Activated CD8-positive, alpha-beta memory T cell treated with anti-CD3 and anti-CD28 coated beads, Interleukin-2, amount 50 U/mL, for 24 hours (primary cell): ENCODE data around the gene NMUR1.

Experiments
- DNase-seq: peaks from one replicate; pipeline ENCODE4 v3.0.0-alpha.2; 2020; ENCODE audit errors: extremely low read depth

Gene NMUR1

DNA sequence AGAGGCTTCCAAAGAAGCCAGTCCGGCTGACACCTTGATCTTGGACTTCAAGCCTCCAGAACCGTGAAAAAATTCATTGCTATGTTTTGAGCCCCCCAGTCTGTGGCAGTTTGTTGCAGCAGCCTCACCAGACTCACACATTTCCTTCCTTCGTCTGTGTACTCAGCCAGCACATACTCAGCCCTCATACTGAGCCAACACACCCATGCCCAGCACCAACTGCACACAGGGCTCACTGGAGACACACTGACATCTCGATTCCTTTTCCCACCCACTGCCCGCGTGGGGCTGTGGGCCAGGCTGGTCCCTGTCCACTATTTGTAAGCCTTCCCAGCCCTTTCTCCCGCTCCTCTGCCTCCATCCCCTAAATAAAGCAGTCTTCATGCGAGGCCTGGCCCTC is 24.1 kb upstream of the NMUR1 start:
- DNase-seq = no peak

DNA sequence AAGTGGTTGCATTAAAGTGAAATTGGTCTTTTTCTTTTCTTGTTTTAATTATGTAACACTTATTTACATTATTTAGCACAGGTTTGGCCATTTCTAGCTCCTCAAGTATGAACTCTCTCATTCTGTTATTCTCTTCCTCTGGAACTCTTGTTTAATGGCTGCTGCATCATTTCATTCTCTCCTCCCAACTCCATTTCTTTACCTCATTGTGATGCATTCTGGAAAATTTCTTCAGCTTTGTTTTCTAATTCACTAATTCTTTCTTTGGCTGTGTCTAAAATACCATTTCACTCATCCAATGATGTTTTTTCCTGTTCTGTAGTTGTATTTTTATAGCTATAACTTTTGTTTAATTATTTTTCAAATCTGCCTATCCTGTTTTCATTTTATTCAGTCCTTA is 22.5 kb upstream of the NMUR1 start:
- DNase-seq = no peak

DNA sequence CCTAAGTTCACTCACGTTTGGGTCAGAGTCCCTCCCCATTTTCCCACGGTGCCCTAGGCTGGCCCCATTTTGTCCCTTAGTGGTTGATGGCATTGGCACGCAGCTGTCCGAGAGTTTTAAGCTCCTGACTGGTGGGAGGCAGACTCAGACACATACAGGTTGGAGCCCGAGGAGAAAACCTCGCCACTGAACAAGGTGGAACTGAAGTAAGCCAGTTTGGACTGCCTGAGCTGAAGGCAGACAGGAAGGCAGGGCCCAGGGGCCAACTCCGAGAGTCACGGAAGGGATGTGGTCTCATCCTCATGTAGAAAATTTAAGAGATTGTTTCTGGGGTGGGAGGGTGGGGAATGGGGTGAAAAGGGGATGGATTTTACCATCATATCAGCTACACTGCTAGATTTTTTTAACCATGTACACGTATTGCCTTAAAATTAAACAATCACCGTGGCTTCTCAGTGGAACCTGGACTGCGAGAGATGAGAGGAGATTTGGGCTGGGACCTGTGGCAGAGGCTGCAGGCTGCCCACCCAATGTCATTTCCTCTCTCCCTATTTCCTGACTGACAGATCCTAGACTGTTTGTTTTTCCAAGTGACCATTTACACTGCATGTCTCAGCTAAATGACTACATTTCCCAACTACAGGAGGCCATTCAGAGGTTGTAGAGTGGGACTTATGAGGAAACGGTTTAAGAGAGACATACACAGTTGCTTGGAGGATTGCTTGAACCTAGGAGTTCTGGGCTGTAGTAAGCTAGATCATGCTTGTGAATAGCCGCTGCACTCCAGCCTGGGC is 19.4 kb upstream of the NMUR1 start:
- DNase-seq = no peak

DNA sequence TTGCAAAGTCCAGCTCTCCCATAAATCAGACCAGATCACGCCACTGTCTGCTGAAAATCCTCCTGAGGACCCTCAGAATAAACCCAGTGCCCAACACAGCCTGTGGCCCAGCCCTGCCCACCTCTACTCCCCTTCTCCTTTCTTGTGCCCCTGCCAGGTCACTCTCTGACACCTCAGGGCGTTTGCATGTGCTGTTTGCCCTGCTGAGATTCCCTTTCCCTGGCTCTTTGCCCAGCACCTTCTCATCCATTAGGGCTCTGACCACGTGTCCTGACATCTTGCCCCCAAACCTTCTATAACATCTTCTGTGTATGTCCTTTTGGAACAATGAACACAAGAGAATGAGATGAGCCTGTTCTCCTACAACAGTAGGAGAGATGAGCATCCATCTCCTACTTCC is 18.5 kb upstream of the NMUR1 start:
- no peak for DNase-seq

DNA sequence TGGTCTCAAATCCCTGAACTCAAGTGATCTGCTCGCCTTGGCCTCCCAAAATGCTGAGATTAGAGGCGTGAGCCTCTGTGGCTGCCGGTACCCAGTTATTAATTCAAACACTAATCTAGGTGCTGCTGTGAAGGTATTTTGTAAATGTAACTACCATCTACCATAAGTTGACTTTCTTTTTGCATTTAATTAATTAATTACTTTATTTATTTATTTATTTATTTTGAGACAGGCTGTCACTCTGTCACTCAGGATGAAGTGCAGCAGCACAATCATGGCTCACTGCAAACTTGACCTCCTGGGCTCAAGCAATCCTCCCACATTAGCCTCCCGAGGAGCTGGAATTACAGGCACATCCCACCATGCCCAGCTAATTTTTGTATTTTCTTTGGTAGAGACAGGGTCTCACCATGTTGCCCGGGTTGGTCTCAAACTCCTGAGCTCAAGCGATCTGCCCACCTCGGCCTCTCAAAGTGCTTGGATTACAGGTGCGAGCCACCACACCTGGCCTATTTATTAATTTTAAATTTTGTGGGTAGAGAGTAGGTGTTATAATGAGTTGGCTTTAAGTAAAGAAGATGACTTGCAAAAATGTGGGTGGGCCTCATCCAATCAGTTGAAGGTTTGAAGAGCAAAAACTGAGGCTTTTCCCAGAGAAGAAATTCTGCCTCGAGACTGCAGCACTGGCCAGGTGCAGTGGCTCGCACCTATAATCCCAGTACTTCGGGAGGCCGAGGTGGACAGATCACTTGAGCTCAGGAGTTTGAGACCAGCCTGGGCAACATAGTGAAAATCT is 17.3 kb upstream of the NMUR1 start:
- no peak for DNase-seq

DNA sequence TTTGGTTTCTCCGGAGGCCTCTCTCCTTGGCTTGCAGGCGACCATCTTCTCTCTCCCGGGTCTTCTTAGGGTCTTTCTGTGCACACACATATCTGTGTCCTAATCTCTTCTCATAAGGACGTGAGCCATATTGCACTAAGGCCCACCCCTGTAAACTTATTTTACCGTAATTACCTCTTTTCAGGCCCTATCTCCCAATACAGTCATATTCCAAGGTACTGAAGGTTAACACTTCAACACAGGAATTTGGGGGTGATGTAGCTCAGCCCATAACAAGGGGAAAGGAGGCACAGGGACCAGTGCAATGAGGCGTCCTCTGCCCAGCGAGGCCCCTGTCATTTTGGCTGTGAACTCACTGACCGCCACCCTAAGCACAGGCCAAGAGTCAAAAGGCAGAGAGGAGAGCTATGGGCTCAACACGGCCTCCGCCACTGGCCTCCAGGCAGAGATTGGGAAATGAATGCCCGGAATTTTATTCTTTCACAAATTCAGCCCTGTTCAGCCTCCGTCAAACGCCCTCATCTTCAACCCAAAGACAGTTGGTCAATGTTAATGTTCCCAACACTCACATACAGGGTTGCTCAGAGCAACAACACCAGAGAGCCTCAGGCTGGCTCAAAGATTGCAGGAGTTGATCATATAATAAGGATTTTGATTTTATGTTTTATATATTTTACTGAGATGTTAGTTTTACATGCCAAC is 15.9 kb upstream of the NMUR1 start:
- DNase-seq = no peak

DNA sequence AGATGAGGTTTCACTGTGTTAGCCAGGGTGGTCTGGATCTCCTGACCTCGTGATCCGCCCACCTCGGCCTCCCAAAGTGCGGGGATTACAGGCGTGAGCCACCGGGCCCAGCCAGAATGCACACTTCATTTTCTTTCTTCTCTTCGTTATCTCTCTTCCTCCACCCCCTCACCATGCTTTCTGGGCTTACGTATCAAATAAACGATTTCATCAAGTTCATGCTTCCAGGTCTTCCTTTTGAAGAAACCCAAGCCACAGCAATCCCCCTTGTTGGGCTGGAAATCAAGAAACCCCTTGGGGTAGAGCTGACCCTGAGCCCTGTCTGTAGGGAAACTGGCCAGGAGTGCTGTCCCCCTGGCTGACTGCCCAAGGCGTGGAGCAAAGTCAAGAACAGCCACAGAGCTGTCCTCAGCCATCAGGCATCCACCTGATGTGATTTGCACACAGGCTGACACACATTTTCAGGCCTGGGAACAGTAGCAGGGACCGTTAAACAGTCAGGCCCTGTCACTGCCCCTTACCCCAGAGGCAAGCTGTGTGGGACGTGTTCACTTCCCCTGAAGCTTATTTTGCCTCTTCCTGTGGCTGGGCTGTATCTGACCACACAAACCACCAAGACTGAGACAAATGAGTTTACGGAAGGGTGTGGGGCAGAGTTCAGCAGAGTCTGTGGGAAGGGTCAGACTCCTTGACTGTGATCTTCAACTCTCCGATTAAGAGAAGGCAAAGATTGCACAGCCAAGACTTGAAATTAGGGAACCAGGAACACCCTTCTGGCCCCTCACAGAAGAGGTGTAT is 15.1 kb upstream of the NMUR1 start:
- no peak for DNase-seq

DNA sequence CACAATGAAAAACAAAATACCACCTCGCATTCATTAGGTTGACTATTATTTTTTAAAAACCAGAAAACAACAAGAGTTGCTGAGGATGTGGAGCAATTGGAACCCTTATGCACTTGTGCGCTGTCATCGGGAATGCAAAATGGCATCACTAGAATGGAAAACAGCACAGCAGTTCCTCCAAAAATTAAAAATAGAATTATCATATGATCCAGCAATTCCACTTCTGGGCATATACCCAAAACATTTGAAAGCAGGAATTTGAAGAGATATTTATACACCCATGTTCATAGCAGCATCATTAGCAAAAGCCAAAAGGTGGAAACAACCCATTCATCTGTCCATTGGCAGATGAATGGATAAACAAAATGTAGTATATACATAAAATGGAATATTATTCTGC is 11.9 kb upstream of the NMUR1 start:
- DNase-seq = no peak

DNA sequence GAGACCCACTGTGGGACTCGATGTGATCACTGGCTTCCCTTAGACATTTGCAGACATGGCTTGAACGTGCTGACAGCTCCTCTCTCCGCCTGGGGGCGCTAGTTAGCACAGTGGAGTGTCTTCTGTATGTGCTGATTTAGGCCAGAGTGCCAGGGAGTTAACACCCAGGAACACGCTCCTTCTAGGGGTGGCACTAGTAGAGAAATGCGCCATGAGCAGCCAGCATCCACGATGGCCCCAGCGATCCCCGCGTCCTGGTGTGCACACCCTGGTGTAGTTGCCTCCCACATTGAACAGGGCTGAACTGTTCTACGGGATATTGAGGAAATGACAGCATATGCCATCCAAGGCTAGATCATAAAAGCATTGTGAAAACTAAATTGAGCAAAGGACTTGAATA is 11.4 kb upstream of the NMUR1 start:
- DNase-seq = no peak

DNA sequence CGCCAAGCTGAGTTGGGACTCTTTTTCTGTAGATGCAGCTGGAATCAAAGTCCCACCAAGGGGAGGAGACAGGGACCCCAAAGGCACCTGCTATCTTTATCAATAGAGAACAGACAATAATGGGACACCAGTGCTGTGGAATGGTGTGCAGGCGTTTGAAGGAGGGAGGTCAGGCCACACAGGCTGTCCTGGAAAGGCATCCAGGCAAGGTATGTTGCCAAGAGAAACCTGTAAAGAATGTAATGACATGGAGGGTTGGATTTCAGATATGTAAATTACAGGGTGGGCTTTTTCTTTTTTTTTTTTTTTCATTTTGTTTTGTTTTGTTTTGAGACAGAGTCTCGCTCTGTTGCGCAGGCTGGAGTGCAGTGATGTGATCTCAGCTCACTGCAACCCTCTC is 9.7 kb upstream of the NMUR1 start:
- DNase-seq = no peak

DNA sequence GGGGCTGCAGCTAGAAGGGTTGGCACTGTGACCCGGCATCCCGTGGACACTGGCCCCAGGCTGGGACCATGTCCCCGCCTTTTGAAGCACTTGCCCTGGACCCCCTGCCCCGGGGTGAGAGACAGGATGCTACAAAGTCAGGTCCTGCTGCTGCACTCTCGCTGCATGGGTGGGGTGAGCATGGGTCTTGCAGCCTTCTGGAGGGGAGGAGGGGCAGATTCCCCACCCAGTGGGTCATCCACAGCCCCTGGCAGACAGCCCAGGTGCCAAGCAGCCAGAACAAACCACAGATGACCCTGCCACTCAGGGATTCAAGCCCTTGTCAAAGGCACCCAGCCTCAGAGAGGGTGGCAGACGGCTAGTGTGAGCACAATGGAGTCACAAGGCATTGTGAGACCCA is 5.7 kb upstream of the NMUR1 start:
- no peak for DNase-seq

DNA sequence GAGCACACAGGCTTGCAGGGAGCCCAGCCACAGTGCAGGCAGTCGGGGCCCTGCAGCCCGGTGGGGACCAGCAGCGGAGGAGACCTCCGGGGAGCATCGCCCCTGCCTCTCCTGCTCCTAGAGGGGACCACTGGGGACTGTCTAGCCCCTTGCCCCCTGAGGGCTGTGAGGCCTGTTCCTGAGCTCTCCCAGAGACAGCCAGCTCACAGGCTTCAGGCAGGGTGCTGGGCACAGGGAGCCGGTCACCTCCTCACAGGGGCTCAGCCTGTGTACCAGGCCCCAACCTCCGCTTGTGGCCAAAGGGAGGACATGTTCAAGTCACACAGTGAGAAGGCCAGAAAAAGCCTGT is 3.5 kb upstream of the NMUR1 start:
- no peak for DNase-seq

DNA sequence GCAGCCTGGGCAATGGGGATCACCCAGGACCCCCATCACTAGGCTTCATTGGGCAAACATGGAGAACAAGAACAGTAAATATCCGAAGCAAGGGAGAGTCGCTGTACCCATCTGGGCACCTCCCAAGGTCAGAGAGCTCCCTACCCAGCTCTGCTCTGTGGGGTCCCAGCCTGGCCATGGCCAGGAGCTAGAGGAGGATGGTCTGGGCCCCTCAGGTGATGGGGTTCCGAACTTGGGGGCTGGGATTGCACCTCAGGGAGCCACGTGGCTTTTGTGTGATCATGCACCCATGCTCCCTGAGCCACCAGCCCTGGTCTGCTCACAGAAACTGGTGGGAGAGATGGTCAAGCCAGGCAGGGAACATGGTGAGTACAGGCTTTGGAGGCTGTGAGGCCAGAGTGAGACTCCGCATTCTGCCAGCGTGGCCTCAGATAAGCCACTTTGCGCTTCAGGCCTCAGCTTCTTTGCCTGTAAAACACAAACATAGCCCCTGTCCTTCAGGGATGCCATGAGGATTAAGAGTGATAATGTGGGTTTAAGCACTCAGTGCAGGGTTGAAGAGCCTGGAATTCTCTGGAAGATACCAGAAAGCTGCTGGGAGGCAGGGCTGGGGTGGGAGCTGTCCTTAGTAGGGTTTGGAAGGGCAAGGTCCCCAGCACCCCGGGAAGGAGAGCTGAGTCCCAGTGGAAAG is 3.0 kb upstream of the NMUR1 start:
- no peak for DNase-seq

DNA sequence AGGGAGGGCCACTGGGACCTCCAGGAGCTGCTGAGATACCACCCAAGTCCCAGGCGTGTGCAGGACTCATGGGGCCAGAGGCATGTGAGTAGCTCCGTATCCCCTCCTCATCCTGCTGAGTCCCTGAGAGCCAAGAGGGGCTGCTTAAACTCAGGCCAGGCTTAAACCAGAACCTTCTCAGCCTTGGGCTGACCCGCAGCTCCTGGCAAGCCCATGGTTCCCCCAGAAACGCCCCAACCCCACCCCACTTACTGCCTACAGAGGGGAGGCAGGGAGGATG is 2.5 kb upstream of the NMUR1 start:
- no peak for DNase-seq

DNA sequence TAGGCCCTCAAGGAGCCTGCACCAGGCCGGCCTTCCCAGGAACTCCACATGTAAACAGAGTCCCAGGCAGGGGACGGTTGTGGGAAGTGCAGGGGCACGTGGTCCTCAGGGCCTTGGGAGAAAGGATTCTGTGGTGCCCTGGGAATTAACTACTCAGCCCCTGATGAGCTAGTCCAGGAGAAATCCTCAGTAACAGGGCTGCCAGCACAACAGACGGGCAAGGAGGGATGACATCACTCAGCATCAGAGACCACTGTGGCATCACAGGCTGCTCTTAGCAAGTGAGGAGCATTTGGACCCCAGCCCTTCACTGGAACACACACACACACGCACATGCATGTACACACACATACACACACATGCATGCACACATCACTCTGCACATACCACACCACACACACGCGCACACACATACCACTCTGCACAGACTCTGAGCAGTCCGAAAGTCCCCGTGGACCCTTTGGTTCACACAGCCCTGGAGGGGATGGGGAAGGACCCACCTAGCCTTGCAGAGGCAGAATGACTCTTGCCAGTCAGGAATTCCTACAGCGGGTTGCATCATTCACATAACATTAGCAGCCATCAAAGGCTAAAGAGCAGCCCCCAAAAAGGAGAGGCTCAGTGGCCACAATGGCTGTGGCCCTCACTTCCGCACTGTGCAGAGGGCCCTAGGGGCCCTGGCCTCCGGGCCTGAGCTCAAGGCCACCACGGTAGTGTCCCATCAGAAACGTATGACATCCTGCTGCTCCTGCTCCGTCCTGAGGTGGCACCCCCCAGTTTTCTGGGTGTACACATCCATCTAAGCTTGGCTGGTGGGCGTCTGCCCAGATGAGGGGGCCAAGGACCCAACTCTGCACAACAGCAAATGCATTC is 1.9 kb upstream of the NMUR1 start:
- no peak for DNase-seq

DNA sequence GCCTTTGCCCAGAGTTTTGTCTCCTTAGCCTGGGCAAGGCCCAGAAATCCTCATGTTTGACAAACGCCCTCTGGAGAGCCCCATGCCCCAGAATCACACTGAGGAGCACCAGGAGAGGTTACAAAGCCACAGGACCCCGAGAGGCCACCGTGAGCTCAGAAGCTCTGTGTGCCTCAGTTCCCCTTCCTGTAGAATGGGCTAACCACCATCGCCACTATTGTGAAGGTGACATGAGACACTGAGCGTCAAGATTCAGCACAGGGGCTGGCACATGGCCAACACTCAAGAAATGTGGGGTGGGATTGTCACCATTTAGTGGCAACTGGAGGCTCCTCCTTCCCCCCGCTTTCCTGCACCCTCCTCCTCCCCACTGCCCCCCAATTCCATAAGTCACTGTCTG is 1.2 kb upstream of the NMUR1 start:
- DNase-seq = no peak

DNA sequence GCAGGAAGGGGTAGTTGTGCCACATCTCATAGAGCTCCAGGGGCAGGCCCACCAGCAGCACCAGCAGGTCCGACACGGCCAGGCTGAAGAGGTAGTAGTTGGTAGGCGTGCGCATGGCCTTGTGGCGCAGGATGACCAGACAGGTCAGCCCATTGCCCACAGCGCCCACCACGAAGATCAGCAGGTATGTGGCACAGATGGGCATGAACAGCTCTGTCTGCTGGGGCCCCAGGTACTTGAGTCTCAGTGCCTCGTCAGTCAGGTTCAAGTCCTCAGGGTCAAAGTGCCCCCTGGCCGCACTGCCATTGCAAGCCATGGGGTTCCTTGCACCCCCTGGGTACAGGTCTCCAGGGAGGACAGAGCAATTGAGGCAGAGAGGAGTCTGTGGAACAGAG is 1.6 kb downstream of the NMUR1 start:
- DNase-seq = no peak

DNA sequence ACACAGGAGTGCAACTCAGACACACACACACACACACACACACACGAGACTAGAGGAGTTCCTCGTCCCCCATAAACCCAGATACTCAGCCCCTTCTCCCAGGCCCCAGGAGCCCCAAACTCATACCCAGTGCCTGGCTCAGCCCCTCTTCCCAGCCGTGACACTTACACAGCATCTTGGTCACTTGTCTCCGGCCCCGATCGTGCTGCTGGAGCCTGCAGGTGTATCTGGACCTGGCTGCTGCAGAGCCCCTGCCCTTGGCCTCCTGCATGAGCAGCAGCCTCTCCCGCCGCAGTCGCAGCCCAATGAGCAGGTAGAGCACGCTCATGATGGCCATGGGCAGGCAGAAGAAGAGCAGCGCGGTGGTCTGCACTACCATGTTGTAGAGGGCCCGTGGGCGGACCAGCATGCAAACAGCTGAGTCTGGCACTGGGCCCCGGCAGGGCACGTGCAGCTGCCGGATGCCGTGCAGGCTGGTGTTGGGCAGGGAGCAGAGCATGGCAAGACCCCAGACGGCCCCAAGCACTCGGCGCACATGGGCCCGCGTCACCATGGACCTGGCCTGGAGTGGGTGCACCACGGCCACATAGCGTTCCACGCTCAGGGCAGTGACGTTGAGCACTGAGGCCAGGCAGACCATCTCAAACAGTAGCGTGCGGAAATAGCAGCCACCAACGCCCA is 2.1 kb downstream of the NMUR1 start:
- DNase-seq = no peak

DNA sequence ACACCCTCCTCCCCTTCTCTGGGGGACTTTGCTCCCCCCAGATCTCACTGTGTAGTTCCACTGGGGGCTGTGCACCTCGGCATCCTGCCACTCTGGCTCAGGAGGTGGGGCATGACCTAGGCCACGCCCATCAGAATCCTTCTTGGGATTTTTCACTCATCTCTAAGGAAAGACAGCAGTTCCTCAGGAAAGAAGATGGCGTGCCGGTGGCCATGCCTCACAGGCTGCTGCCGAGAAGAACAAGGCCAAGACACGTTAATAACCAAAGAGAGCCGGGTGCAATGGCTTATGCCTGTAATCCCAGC is 3.2 kb downstream of the NMUR1 start:
- DNase-seq = no peak

DNA sequence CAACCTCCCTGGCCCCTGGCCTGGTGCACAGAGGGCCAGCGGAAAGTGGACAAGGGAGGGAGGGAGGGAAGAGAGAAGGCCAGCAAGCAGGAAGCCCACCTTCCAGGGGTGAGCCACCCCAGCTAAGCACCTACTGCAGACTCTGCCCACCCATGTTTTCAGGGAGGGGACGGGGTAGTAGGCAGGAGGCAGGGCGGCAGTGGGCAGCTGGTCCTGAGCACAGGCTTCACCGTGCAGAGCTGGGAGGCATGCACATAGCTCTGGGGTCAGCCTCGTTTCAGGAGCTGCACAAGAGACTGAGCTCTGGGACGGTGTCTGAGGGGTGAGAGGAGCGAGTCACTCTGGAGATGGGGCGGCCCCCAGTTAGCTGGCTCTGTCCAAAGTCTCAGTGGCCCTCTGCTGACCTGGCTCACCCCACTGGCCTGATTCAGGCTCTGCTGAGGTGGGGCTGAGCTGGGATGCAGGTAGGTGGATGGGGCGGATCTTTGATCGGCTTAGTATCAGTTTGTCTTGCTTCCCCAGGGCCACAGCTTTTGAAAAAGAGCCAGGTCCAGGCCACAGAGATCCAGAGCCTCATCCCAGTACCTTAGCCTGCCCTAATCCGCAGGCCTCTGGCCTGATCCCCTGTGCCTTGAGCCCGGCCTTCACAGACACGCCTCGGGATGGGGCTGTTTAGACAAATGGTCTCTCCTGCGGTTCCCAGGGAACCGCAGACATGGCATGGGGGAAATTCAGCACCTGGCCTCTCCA is 3.7 kb downstream of the NMUR1 start:
- DNase-seq = no peak
